HEK293T (cell line): ENCODE data around the gene PRSS57.
"Not testable (repeated sequence)": the region's sequence is repeated elsewhere in the genome, so short reads cannot be mapped to it uniquely, and the experiment has no call there.

Experiments used
- CTCF ChIA-PET: fragments of 350-600 bp; formaldehyde crosslinking; extraction: SDS; loops from one replicate; lab custom pipeline; 2021; ENCODE audit warnings: antibody characterized with exemption, inconsistent platforms; lab: Yijun Ruan, JAX
- POLR2A ChIA-PET: fragments of 350-600 bp; formaldehyde crosslinking; extraction: SDS; loops from one replicate; lab custom pipeline; 2020; ENCODE audit warnings: antibody characterized with exemption, inconsistent platforms; lab: Yijun Ruan, JAX
- DNase-seq: peaks from one replicate; pipeline ENCODE4 v3.0.0; 2012; ENCODE audit warnings: mixed read lengths; ENCODE audit errors: extremely low spot score
- ARNT ChIP-seq: fragments of 450-650 bp; IDR thresholded peaks from 2 replicates; pipeline ENCODE4 v1.6.1; 2017; ENCODE audit warnings: mild to moderate bottlenecking
- BHLHE40 ChIP-seq: fragments of 450-650 bp; IDR thresholded peaks from 2 replicates; pipeline ENCODE4 v1.6.1; 2016; ENCODE audit warnings: mild to moderate bottlenecking, moderate library complexity, borderline replicate concordance
- CTBP1 ChIP-seq: fragments of 450-650 bp; IDR thresholded peaks from 2 replicates; pipeline ENCODE4 v1.6.1; 2016; ENCODE audit warnings: borderline replicate concordance
- ELF4 ChIP-seq: fragments of 450-650 bp; IDR thresholded peaks from 2 replicates; pipeline ENCODE4 v1.6.1; 2017; ENCODE audit warnings: antibody characterized with exemption
- FOXA1 ChIP-seq: fragments of 450-650 bp; IDR thresholded peaks from 2 replicates; pipeline ENCODE4 v1.6.1; 2016; ENCODE audit warnings: mild to moderate bottlenecking
- FOXK2 ChIP-seq: fragments of 450-650 bp; IDR thresholded peaks from 2 replicates; pipeline ENCODE4 v1.6.1; 2016; ENCODE audit warnings: mild to moderate bottlenecking
- FOXM1 ChIP-seq: fragments of 450-650 bp; IDR thresholded peaks from 2 replicates; pipeline ENCODE4 v1.6.1; 2017; ENCODE audit warnings: mild to moderate bottlenecking, borderline replicate concordance
- HDGF ChIP-seq: fragments of 450-650 bp; IDR thresholded peaks from 2 replicates; pipeline ENCODE4 v1.6.1; 2017; ENCODE audit warnings: antibody characterized with exemption, borderline replicate concordance
- L3MBTL2 ChIP-seq: fragments of 450-650 bp; conservative IDR thresholded peaks from 2 replicates; pipeline ENCODE4 v1.6.1; 2016; ENCODE audit warnings: mild to moderate bottlenecking
- LEF1 ChIP-seq: fragments of 450-650 bp; IDR thresholded peaks from 2 replicates; pipeline ENCODE4 v1.6.1; 2017; ENCODE audit warnings: mild to moderate bottlenecking, borderline replicate concordance
- NFRKB ChIP-seq: fragments of 450-650 bp; IDR thresholded peaks from 2 replicates; pipeline ENCODE4 v1.6.1; 2016; ENCODE audit warnings: mild to moderate bottlenecking, moderate library complexity
- PKNOX1 ChIP-seq: fragments of 450-650 bp; IDR thresholded peaks from 2 replicates; pipeline ENCODE4 v1.6.1; 2016
- SP1 ChIP-seq: fragments of 450-650 bp; IDR thresholded peaks from 2 replicates; pipeline ENCODE4 v1.6.1; 2017
- SUZ12 ChIP-seq: fragments of 450-650 bp; IDR thresholded peaks from 2 replicates; pipeline ENCODE4 v1.6.1; 2016; ENCODE audit warnings: mild to moderate bottlenecking
- TARDBP ChIP-seq: fragments of 450-650 bp; IDR thresholded peaks from 2 replicates; pipeline ENCODE4 v1.6.1; 2016
- ZNF384 ChIP-seq: fragments of 450-650 bp; IDR thresholded peaks from 2 replicates; pipeline ENCODE4 v1.6.1; 2016

Gene PRSS57

GRCh38 chr19:695352-695949, at the start of gene PRSS57:
Gene PRSS57 (minus strand): TSS chr19:695452. CDS start chr19:695430, 22 bp downstream.
- TF ChIP-seq FOXM1 (no peak), HDGF (no peak), TARDBP (no peak), ELF4 (no peak), PKNOX1 (no peak), FOXA1 (no peak), CTBP1 (no peak), SP1 (no peak), FOXK2 (no peak), ZNF384 (no peak), NFRKB (no peak), LEF1 (no peak), BHLHE40 (no peak), SUZ12 (no peak), L3MBTL2 (no peak), ARNT (no peak)
- POLR2A ChIA-PET, result no interaction called here
- CTCF ChIA-PET, result interaction anchor here (0.7 kb wide), 1 partner anchor 108 kb away, joined by 3 read pairs; no protein-coding TSS in a partner anchor
- DNase-seq, result no peak

- TF ChIP-seq SP1, result no peak
- ChIA-PET CTCF (no interaction called here), POLR2A (no interaction called here)
- DNase-seq, result no peak
Measured at GRCh38 chr19:743168-743687, 48.0 kb upstream of the PRSS57 start.

GRCh38 chr19:742540-743075, 47.4 kb upstream of the PRSS57 start:
- TF ChIP-seq FOXA1 (no peak), FOXM1 (no peak), L3MBTL2 (no peak), ZNF384 (no peak), BHLHE40 (no peak), HDGF (no peak), SUZ12 (no peak), ARNT (no peak), TARDBP (no peak), LEF1 (no peak), CTBP1 (no peak), FOXK2 (no peak), ELF4 (no peak)
- no peak for DNase-seq
- POLR2A ChIA-PET, result no interaction called here
- CTCF ChIA-PET, result no interaction called here

- ChIA-PET POLR2A (no interaction called here), CTCF (interaction anchor here (0.7 kb wide), 2 partner anchors 14 to 21 kb away, joined by 3 read pairs; no protein-coding TSS in a partner anchor)
- TF ChIP-seq LEF1, result no peak
- DNase-seq, result peak; percentile 52
Measured at GRCh38 chr19:741506-742131, 46.4 kb upstream of the PRSS57 start.

- CTCF ChIA-PET, DNase-seq, POLR2A ChIA-PET: not testable (repeated sequence)
Measured at GRCh38 chr19:740816-741505, 45.7 kb upstream of the PRSS57 start.

GRCh38 chr19:739998-740715, 44.9 kb upstream of the PRSS57 start:
- DNase-seq, result no peak
- TF ChIP-seq ZNF384 (no peak), PKNOX1 (no peak), BHLHE40 (no peak), FOXA1 (no peak), ELF4 (no peak), TARDBP (no peak), FOXK2 (no peak), ARNT (no peak), SUZ12 (no peak), HDGF (no peak), CTBP1 (no peak), NFRKB (no peak), SP1 (no peak), FOXM1 (no peak), L3MBTL2 (no peak), LEF1 (no peak)
- POLR2A ChIA-PET, result no interaction called here
- CTCF ChIA-PET, result no interaction called here
